Stimulated activated CD4-positive, alpha-beta T cell treated with anti-CD3 and anti-CD28 coated beads, TNF-alpha, amount 100 ng/mL, for 1 hour (primary cell): Measurements from ENCODE around the gene ZNHIT3.

ENCODE experiments used
- DNase-seq, 3 donors: peaks; one replicate each; pipeline ENCODE4 v3.0.0-alpha.2; 2020; ENCODE audit warnings: low read depth in 3 of 3, low spot score in 1 of 3

Gene ZNHIT3

DNA sequence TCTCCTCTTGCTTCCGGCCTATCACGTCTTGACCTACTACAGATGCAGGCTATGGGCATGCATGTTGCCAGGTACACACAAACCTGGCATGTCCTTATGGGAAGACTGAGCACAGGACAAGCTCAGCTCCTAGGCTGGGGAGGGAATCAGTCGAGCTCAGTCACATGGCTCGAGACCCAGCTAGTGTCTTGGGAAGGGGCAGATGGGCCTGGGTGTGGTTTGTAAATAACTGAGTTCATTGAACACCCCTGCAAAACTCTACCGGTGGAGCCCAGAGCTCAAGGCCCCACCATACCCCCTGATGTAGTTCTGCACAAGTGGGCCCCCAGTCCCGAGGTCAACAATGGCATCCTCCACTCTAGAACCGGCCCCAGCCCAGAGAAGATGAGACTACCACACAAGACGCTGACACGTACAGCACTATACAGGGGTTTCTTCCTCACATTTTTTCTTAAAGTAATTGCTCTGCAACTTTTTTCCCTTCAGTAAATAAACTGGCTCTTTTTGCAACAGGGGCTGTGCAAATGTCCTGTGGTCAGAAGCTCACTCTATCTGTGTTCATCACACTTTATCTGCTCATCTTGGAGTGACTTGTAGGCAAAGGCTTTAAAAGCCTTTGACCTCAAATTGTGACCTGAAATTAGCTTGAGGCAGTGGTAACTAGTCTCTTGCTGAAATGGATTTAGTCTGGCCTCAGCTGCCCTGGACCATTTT lies 22.9 kb downstream of the ZNHIT3 start:
- no peak for DNase-seq

DNA sequence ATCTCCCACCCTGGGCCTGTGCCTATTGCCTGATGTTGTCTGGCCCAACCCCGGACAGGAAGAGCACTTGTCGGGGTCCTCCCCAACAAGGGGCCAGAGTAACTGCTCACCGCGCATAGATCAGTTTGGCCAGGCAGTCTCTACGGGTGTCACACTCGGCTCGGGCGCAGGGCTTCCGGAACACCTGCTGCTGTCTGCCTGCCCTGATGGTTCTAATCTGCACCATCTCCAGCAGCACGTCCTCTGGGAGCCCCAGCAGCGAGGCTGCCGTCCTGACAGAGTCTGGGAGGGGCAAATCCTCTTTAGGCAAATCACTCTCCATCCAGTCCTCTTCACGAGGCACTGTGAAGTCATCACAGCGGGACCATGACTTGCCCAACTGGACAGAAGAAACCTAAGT lies 24.2 kb downstream of the ZNHIT3 start:
- no peak for DNase-seq

DNA sequence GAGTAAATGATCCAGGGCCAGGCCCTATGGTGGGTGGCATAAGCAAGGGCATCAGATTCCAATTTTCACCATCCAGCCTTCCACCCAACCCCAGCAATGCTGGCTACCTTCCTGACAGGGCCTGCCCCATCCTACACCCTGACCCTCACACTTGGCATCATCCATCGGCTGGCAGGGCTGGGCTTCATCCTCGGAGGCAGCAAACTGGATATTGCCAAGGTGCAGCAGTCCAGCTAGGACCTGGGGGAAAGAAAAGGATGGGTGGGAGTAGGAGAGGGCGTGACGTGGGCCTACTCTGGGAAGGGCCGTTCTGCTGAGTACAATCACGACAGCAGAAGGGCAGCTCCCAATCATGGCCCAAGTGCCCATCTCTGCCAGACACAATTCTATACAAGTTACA lies 24.7 kb downstream of the ZNHIT3 start:
- no peak for DNase-seq

DNA sequence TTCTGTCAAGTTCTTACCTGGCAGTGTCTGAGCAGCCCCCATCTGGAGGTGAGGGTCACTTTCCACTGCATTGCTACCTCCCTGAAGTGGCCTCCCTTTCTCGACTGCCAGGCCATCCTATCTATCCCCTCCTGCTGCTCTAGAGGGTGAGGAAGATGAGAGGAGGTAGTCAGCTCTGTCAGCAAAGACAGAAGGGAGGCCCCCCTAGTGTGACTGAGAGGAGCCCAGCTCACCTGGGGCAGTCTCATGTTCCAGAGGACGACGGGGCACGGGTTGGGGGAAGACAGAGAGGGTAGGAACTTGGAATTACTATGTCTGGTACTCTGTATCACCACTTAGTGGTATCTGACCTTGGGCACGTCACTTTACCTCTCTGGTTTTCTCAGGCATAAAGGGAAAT lies 26.2 kb downstream of the ZNHIT3 start:
- no peak for DNase-seq

DNA sequence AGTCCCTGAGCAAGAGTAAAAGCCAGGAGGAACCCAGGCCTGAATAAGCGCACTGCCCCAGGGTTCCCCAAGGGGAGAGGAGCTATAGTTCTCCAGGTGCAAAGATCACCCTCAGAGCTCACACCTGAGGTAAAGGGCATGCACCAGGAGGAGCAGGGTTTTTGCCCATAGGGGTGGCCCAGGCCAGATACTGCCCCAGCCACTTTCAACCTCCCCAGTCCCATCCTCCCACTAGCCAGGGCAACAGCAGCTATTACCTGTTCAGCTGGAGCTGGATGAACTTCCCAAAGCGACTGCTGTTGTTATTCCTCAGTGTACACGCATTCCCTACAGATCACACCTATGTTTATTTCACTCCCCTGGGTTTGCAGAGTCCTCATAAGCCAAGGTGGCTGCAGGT lies 28.4 kb downstream of the ZNHIT3 start:
- no peak for DNase-seq

DNA sequence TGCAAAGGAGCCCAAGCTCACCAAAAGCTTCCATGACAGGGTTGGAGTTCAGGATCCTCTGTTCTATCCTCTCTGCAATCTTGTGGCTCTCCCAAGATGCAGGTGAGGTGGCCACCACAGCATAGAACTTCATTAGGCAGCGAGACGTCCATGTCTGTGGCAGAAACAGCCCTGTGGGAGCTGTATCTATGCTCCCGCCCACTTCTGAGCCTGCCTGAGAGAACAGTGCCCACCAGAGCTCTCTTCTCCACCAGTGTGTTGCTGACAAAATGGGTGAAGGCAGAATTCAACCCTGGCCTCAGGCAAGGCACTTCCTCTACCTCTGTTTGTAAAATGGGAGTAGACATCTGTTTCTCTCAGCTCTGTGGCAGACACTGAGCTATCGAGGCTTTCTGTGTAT lies 29.4 kb downstream of the ZNHIT3 start:
- no peak for DNase-seq

DNA sequence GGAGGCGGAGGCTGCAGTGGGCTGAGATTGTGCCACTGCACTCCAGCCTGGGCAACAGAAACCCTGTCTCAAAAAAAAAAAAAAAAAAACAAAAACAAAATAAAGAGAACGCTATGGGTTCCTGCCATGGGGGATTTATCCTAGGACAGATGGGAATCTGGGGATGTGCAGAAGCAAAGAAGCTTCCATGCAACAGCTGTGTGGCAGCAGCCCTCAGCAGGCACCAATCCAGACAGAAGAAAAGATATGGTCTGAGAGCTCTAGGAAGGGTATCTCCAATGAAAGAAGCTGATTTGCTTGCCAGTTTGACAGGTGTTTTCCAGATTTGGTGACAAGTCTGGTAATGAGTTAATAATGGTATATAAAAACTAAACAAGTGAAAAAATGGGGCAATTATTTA lies 36.6 kb downstream of the ZNHIT3 start:
- no peak for DNase-seq

DNA sequence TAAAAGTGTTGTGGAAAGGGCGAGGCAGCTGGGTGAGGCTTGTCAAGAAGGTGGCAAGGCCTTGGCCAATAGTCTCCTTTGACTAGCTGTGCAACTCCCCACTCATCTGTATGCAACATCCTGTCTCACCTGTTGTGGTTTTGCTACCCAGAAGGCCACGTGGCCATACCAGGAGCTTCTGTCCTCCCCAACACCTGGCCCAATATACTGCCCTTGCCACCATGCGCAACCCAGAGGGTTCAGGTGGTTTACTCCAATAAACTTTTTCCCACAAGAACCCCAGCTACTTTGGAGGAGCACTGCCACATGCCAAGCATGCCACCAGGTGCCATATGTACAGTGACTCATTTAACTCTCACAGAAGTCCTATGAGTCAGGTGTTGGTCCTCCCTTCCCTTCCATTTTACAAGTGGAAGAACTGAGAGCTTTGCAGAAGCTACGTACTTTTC lies 38.0 kb downstream of the ZNHIT3 start:
- DNase-seq, result no peak

DNA sequence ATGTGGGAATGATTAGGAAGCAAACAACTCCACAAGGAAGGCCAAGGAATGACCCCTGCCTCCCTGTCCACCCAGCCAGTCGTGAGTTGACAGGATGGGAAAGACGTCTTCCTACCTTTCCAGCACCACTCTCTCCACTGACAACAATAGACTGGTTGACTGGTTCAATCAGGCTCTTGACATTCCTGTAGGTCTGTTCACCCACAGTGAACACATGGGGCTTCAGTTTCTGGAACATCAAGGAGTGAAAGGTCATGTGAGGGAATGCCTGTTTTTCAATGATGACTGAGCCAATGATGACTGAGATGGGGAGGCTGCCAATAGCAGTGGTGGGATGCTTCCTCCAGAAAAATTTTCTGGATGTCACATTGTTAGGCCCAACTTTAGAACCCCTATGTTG lies 38.6 kb downstream of the ZNHIT3 start:
- DNase-seq, result no peak

DNA sequence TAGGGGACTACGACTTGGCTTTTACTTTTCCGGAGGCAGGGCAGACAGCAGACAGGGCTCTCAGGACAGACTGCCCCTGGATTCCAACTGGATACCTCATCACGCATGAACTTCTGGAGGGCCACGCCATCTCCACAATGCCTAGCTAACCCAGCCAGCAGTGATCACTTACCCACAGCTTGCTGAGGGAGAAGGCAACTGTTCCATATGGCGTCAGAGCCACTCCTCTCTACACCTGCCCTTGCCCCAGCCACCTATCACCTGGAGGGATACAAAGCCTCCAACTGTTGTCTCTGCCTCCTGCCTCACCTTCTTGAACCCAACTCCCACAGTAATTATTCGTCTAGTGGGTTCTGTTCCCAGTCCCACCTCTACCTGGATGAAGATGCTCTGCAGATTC lies 39.4 kb downstream of the ZNHIT3 start:
- no peak for DNase-seq

DNA sequence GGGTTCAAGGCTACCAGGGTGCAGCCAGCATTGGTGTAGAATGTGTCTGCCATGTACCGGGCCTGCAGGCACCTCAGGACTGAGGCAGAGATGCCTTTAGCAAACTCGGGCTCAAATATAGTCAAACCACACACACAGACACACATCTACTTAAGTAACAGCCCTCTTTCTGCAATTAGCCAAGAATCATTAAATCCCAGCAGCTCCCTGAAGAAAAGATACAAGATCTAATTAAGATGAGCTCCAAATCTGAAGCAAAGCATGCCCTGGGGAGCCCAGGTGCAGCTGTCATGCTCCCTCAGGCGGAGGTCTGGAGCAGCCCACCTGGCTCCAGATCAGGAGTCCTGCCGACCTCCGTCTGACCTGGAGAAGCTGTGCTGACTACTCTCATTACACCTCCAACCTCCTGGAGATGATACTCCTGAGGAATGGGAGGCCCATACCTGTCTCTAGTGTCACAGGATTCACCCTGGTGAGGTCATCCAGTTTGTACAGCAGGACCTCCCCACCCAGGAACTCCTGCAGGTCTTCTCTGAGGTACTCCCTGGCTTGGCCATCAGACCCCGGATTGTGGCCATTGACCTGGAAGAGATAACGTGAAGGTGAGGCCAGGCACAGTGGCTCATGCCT lies 41.3 kb downstream of the ZNHIT3 start:
- DNase-seq, result no peak

DNA sequence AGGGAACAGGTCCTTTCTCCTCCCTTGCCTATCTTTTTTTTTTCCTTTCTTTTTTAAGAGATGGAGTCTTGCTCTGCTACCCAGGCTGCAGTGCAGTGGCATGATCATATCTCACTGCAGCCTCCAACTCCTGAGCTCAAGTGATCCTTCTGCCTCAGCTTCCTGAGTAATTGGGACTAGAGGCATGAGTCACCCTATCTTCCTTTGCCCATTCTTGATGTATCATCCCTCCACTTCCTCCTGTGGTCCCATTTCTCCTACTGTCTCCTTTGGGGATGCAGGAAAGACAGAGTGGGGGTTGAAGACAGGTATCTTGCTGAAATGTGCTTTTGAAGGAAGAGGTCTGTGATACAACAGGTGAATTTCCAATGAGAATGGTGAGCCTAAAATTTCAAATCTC lies 42.6 kb downstream of the ZNHIT3 start:
- DNase-seq, result no peak

DNA sequence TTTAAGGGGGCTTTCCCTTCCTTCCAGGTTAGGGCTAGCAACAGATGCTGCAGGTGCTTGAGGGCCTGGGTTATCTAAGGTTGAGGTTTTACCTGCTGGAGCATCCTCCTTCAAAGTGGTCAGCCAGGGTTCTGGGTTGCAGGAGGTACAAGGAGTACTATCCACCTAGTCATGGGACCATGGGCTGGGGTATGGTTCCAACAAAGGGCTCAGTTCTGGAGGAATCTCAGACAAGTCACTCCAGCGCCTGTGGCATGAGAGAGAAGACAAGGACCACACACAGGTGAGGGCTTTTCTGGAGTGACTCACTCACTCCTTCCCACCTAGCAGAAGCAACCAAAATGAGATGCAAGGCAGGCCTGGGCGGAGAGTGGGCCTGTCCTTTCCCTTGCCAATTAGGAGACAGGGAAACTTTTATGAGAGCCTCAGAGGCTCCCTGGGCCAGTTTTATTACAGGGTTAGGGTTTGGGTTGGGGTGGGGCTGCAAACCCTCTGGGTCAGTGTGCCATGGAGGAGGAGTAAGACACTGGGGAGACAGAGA lies 46.0 kb downstream of the ZNHIT3 start:
- DNase-seq, result no peak

DNA sequence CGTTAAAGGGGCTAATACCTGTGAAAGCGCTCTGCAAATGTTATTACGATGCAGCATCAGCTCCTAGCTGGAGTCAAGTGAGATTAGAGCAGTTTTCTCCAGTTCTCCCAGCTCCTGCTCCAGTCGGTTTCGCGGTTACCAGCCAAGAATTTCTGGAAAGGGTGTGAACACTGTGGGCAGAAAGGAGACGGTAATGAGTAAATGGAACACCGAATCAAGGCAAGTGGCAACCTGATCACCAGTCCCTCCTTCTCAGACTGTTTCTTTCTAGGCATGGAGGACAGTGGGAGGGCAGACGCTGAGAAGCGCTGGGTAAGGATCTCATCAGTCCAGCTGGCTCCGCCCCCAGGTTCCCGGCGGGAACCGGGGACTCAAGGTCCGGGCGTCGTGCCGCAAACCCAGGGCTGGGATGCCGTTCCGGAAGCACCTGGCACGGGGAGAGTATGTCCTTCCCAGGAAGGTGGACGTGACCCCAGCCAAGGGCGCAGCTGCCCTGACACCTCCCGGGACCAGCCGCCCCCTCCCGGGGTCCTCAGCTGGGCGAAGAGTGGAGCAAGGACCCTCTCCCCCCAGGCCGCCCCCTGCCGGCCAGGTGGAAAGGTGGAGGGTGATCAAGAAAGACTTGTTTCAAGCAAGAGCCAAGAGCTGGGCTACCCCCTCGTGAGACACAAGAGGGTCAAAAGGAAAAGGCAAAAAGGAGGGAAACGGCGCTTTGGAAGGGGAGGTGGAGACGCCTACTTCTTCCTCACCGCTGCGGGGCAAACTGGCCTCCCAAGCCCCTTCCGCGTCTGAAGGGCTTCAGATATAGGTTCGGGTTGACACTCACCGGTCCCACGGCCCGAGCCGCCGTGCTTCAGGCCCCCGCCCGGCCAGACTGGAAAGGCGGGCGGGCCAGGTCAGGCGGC lies 47.7 kb downstream of the ZNHIT3 start:
- DNase-seq, result peak in 1 of 3 donors; percentile 41

DNA sequence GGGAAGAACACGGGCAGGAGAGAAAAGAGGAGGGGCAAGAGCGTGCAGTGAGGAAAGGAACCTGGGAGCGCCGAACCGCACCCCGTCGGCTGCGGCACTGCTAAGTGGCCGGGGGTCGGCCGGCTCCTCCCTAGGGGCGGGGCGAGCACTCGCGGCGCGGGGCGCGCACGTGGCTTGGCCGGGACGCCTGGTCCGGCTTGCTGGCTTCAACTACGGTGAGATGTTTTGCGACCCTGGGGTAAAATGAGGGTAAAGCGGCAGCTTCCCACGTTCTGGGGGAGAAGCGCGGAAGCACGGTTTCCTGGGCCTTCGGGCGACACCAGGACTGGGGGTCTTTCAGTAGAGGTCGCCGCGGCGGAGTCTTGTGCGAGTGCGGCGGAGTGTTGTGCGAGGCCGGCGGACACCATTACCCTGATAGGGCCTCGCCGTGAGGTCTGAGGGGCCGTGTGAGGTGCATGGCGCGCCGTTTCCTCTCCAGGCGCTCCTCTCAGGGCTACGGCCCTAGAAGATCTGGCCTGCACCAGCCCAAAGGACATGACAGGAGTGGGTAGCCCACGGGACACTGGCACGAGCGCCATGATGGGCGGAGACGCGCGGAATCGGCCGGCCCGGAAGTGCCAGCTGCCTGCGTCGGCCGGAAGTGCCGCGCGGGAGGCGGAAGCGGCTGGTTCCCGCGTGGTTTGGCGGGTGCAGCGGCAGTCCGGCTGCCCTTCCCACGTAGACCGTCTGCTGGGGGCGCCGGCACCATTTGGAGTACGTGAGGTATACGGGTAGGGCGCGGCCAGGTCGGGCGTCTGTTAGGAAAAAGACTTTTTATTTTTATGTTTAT lies 48.6 kb downstream of the ZNHIT3 start, which contains the start of the genes MYO19 and PIGW:
Gene MYO19 (minus strand): TSS at position 29 of the 829 bp plus-strand sequence. CDS start 2,330 bp downstream, outside the sequence.
Gene PIGW (plus strand): TSS at position 148 of the 829 bp plus-strand sequence. CDS start 2,115 bp downstream, outside the sequence.
- DNase-seq, result peak; percentile 67 to 83 (median 71)

DNA sequence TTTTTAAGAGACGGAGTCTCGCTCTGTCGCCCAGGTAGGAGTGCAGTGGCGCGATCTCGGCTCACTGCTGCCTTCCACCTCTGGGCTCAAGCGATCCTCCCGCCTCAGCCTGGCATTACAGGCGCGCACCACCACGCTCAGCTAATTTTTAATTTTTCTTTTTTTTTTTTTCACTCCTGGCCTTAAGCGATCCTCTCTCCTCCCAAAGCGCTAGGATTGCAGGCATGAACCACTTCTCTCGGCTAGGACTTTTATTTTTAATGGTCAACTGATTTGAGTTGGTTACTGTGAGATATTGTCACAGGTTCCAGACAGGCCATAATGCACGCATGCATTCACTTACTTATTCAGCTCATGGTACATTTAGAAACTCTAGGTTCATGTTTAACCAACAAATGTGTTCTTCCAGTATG lies 49.2 kb downstream of the ZNHIT3 start:
- DNase-seq, result no peak

DNA sequence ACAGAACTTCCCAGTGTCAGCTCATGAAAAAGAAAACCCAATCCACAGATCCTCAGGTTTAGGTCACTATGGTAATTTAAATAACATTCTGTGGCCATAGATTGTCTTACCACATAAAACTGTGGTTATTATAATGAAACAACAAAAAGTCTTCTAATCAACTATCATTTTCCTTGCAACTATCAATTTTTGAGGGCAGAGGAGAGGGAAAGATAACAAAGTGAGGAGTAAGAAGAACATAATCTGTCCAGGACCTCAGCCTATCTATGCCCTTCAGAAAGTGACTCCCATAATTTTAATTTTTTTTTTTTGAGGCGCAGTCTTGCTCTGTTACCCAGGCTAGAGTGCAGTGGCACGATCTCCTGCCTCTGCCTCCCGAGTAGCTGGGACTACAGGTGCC lies 54.2 kb downstream of the ZNHIT3 start:
- no peak for DNase-seq

DNA sequence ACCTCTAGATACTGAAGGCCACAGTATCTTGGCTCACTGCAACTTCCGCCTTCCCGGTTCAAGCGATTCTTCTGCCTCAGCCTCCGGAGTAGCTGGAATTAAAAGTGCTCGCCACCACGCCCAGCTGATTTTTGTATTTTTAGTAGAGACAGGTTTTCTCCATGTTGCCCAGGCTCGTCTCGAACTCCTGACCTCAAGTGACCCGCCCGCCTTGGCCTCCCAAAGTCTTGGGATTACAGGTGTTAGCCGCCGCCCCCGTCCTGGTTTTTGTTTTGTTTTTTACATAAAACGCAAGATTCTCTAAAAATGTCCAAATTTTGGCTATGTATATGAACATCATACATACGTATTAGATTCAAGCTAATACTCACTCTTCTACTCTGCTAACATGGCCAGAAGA lies 56.3 kb downstream of the ZNHIT3 start:
- no peak for DNase-seq

DNA sequence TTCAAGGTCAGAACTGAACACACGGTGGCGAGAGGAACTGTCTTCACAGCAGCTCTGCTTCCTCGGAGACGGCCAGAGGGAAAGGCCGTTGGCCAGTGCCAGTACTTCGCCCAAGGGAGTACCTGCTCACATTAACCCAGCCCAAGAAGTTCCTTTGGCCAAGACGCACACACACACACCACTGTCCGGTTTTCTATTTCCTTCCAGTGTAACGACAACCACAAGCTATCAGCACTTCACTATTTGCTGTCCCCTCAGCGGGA lies 57.5 kb downstream of the ZNHIT3 start:
- DNase-seq, result no peak

DNA sequence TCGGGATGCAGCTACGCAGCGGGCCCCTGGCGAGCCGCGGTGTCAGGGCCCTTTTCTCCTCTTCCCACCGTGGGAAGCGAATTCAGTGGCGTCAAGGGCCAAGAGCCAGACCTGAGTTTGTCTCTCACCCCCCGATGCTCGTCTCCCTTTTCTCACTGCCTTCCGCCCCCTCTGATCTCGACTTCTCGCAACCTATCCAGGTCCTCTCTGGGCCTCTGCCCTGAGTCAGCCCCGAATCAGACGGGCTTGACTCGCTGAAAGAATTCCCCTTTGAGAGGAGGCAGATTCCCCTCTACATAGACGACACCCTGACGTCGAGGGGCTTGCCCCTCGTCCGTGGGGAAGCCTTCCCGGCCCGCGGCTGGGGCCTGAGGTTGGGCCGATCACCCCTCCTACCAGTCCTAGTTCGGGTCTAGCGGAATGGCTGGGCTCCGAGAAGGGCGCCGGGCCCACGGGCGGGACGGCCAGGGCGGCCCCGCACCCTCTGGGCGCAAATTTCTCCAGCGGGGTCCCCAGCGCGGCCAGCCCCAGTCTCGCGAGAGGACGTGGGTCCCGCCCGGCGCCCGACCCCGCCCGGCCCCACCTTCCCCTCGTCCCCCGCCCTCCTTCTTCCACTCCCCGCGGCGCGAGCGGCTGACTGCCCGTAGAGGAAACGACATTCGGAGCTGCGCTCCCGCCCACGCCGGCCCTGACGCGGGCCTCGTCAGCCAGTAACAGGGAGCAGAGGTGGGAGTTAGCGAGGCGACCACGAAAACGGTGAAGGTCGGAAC lies 58.0 kb downstream of the ZNHIT3 start, which contains the start of gene GGNBP2:
Gene GGNBP2 (plus strand): TSS at position 613 of the 770 bp plus-strand sequence. CDS start 806 bp downstream, outside the sequence.
- DNase-seq, result peak; percentile 77 to 87 (median 83)
